ENCODE measurements around the gene ANKDD1B. TPM values are rescaled to one million over a fixed set of nuclear protein-coding genes. Genes with fewer than 3 reads are reported as not detected.
"Not testable (repeated sequence)": the region's sequence is repeated elsewhere in the genome, so short reads cannot be mapped to it uniquely, and the experiment has no call there.

The ANKDD1B gene
- total RNA-seq, 1 experiment from 2014 or later = 0.08 TPM

GRCh38 chr5:75675783-75676182 is 64.5 kb downstream of the ANKDD1B start:
- in situ Hi-C loops (cut with HindIII; ENCODE audit: low pct_unique_long_range_greater_than_20kb, low sequenced_read_pairs) = no loop called here
- DNase-seq (ENCODE audit: low read depth, low spot score) = no peak

GRCh38 chr5:75677607-75678006 is 66.4 kb downstream of the ANKDD1B start:
- in situ Hi-C loops (cut with HindIII; ENCODE audit: low pct_unique_long_range_greater_than_20kb, low sequenced_read_pairs) = no loop called here
- DNase-seq (ENCODE audit: low read depth, low spot score) = no peak

- DNase-seq (ENCODE audit: low read depth, low spot score) = no peak
- in situ Hi-C loops (cut with HindIII; ENCODE audit: low pct_unique_long_range_greater_than_20kb, low sequenced_read_pairs) = no loop called here
These were observed 66.9 kb downstream of the ANKDD1B start for GRCh38 chr5:75678155-75678554.

- peak; percentile 65 for DNase-seq (ENCODE audit: low read depth, low spot score)
- in situ Hi-C loops (cut with HindIII; ENCODE audit: low pct_unique_long_range_greater_than_20kb, low sequenced_read_pairs) = no loop called here
These were observed 70.0 kb downstream of the ANKDD1B start for GRCh38 chr5:75681125-75681830.

- DNase-seq (ENCODE audit: low read depth, low spot score) = no peak
- in situ Hi-C loops (cut with HindIII; ENCODE audit: low pct_unique_long_range_greater_than_20kb, low sequenced_read_pairs) = no loop called here
These were observed 73.9 kb downstream of the ANKDD1B start for GRCh38 chr5:75685141-75685540.

DNA sequence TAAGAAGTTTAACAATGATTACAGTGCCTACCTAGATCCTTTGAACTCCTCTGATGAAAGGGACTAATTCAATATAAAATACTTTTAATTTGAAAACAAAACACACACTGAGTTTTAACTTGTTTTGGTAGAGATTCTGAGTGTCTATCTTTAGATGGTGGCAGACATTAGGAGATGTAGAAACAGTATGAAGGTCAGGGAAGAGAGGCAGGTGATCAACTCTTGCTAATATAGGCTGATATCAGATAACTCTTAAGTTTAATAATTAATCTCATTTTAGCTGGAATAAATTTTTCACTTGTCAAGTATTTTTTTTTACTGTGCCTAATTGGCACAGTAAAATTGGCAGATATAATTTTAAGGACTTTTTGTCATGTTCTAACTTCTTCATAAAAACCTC is 75.2 kb downstream of the ANKDD1B start:
- in situ Hi-C loops (cut with HindIII; ENCODE audit: low pct_unique_long_range_greater_than_20kb, low sequenced_read_pairs) = no loop called here
- no peak for DNase-seq (ENCODE audit: low read depth, low spot score)

DNA sequence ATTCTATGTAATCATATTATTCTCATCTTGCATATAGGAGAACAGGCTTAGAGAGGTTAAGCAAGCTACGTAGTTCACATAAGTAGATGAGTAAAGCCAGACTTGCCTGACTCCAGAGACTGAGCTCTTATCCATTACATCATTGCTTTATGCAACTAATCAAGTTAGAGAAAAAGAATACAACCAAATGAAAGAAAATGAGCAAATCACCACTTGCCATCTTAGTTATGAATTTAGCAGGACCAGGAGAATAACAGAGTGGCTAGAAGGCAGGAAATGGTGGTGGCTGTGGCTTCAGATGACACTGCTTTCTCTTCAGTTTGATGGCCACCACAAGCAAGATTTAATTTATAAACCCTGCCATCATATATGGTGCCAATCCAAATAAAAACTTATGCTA is 79.4 kb downstream of the ANKDD1B start:
- in situ Hi-C loops (cut with HindIII; ENCODE audit: low pct_unique_long_range_greater_than_20kb, low sequenced_read_pairs) = no loop called here
- no peak for DNase-seq (ENCODE audit: low read depth, low spot score)

DNA sequence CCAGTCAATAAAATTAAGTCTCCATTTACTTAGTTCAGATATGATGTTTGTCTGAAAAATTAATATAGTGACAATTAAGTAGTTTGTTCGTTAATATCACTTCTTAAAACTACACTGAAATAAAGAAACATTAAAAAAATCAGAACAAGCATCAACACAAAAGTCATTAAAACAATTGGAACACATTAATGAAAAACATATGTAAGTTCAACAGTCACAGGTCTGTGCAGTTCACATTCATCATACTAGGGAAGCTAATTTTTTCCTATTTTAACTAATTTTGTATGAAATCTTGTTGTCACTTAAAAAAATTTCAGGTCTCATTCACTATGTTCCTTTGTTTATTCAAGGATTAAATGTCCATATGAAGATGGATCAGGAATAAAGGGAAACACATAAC is 83.5 kb downstream of the ANKDD1B start:
- in situ Hi-C loops (cut with HindIII; ENCODE audit: low pct_unique_long_range_greater_than_20kb, low sequenced_read_pairs) = no loop called here
- DNase-seq (ENCODE audit: low read depth, low spot score) = no peak

GRCh38 chr5:75695472-75696351 is 84.5 kb downstream of the ANKDD1B start:
- DNase-seq (ENCODE audit: low read depth, low spot score); in situ Hi-C loops (cut with HindIII; ENCODE audit: low pct_unique_long_range_greater_than_20kb, low sequenced_read_pairs): not testable (repeated sequence)

- in situ Hi-C loops (cut with HindIII; ENCODE audit: low pct_unique_long_range_greater_than_20kb, low sequenced_read_pairs) = no loop called here
- DNase-seq (ENCODE audit: low read depth, low spot score) = no peak
These were observed 90.6 kb downstream of the ANKDD1B start for GRCh38 chr5:75701856-75702255.

DNA sequence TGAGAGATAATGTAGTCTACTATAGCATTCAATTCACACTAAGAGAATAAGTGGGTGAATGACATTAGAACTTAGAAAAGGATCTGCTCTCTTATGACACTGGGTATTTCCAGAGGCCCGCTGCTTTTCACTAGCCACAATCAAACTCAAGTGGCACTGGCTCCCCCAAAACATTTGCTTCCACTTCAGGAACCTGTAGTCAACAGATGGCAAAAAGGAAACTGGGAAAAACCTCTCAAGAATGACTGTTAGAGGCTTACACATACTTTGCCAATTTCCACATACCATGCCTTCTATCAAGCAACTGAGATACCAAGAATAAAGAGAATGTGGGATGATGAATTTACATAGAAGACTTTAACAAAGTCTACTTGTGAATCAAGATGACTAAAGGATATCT is 94.8 kb downstream of the ANKDD1B start:
- no peak for DNase-seq (ENCODE audit: low read depth, low spot score)
- in situ Hi-C loops (cut with HindIII; ENCODE audit: low pct_unique_long_range_greater_than_20kb, low sequenced_read_pairs) = no loop called here

GRCh38 chr5:75706775-75707174 is 95.5 kb downstream of the ANKDD1B start:
- DNase-seq (ENCODE audit: low read depth, low spot score) = no peak
- in situ Hi-C loops (cut with HindIII; ENCODE audit: low pct_unique_long_range_greater_than_20kb, low sequenced_read_pairs) = no loop called here

DNA sequence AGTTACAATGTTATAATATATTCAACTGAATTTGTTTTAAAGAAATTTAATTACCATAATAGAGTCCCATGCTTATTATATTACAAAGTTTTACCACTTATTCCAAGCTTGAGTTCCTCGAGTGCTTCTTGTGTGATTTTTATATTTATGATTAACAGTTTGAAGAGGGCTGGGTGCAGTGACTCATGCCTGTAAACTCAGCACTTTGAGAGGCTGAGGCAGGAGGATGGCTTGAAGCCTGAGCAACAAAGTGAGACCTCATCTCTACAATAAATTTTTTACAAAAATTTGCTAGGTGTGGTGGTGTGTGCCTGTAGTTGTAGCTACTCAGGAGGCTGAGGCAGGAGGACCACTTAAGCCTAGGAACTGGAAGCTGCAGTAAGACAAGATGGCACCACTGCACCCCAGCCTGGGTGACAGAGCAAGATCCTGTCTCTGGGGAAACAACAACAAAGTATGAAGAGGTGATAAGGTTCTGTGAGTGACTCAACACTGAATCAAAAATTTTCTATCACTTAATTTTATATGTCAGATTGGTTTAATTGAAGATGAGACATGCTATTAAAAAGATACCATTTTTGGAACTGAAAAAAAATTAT is 96.8 kb downstream of the ANKDD1B start:
- no peak for DNase-seq (ENCODE audit: low read depth, low spot score)

DNA sequence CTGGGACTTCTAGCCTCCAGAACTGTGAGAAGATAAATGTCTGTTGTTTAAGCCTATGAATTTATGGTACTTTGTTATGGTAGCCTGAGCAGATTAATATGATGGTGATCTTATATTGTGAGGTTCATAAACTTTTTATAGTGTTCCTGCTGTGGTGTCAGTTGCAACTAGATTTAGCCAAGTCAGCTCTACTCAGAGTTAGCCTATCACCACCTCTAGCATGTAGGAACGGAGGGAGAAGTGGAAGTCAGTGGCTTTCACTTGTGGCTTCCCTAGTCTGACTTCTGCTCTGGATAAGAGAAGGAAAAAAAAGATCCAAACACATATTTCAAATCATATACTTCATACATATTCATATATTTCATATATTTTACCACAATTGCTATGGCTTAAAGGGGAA is 99.4 kb downstream of the ANKDD1B start:
- in situ Hi-C loops (cut with HindIII; ENCODE audit: low pct_unique_long_range_greater_than_20kb, low sequenced_read_pairs) = no loop called here
- DNase-seq (ENCODE audit: low read depth, low spot score) = no peak

More for the DNA sequence above, 96.8 kb downstream of the ANKDD1B start:
- in situ Hi-C loops (cut with HindIII; ENCODE audit: low pct_unique_long_range_greater_than_20kb, low sequenced_read_pairs) = no loop called here

GRCh38 chr5:75711151-75711550 is 99.9 kb downstream of the ANKDD1B start:
- in situ Hi-C loops (cut with HindIII; ENCODE audit: low pct_unique_long_range_greater_than_20kb, low sequenced_read_pairs) = no loop called here
- no peak for DNase-seq (ENCODE audit: low read depth, low spot score)

DNA sequence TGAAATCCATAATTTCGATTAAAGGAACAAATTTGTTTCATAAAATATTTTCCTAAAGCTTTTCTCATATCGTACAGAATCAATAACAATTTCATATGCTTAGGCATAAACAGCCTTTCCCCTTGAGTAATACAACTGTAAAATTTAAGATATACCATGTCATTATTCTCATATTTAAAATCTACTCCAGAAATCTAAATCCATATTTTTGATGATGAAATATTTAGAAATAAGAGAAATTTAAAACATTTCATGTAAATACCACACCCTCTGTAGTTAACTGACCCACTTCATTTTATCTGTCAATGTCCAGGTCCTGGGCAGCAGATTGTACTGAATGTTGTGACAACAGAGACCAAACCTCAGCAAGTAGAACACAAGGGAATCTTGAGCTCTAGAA is 100.8 kb downstream of the ANKDD1B start:
- no peak for DNase-seq (ENCODE audit: low read depth, low spot score)
- in situ Hi-C loops (cut with HindIII; ENCODE audit: low pct_unique_long_range_greater_than_20kb, low sequenced_read_pairs) = no loop called here

DNA sequence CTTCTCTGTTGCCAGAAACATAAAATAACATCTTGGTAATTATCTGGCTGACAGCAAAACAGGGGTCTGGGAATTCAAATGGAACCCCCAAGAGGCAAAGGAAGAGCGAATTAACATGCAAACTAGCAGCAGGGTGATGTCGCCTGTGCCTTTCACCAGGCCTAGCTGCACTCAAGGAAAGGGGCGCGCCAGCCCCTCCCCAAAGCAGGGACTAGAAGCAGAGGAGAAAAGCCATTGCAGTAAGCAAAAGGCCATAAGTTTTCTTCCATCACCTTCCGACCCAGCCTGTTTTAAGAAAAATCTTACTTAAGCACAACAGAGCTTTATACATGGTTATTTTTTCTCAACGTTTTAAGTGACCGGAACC is 105.4 kb downstream of the ANKDD1B start:
- DNase-seq (ENCODE audit: low read depth, low spot score) = no peak
- in situ Hi-C loops (cut with HindIII; ENCODE audit: low pct_unique_long_range_greater_than_20kb, low sequenced_read_pairs) = no loop called here

- in situ Hi-C loops (cut with HindIII; ENCODE audit: low pct_unique_long_range_greater_than_20kb, low sequenced_read_pairs) = no loop called here
- peak; percentile 97 for DNase-seq (ENCODE audit: low read depth, low spot score)
These were observed 106.0 kb downstream of the ANKDD1B start, which contains the start of gene POC5 for GRCh38 chr5:75717082-75717922. POC5 (minus strand) TSS chr5:75717437; CDS start chr5:75712937, 4,500 bp downstream.

Measured in SK-MEL-5 (cell line).